Activated CD8-positive, alpha-beta memory T cell treated with anti-CD3 and anti-CD28 coated beads for 48 hours (primary cell): ENCODE data around the gene SPATA20.

ENCODE experiments used
- DNase-seq, 3 experiments: peaks; one replicate each; pipeline ENCODE4 v3.0.0-alpha.2; 2020; ENCODE audit warnings: low read depth in 2 of 3, low spot score in 2 of 3

The SPATA20 gene

DNA sequence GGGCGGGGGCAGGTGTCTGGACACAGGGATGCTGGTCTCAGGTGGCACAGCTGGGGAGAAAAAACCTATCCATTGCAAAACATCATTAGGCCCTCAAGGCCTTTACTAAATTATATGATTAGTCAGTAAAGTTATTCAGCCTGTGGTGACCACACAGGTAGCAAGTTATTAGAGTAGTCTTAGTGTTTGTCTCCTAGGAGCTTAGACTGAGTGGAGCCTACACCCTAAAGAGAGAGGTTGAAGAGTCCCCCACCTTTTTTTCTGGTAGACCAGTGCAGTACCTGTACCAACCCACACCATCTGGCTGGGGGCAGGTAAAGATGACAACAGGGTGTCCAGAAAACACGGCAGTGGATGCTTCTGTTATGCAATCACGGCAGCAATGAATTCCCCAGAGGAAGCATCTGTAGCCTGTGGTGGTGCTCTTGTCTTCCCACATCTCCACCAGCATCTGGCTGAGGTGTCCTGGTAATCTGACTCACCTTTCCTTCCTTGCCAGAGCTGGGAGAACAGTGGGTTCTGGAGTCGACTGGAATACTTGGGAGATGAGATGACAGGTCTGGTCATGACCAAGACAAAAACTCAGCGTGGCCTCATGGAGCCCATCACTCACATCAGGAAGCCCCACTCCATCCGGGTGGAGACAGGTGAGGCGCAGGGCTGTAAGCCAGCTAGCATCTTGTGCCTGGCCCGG is 27.7 kb upstream of the SPATA20 start:
- DNase-seq, result no peak

DNA sequence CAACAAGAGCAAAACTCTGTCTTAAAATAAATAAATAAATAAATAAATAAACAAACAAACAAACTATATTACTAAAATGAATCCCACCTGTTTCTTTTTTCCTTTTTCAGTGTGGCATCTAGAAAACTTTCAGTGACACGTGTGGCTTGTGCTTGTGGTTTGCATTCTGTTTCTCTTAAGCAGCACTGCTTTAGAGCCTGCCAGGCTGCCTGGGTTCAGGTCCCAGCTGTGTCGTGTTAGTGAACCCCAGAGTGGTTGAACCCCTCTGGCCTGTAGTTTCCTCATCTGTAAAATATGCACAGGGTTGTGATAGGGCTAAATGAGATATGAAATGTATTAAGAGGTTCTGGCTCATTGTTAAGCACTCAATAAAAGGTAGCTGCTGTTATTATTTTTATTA is 26.5 kb upstream of the SPATA20 start:
- DNase-seq, result no peak

DNA sequence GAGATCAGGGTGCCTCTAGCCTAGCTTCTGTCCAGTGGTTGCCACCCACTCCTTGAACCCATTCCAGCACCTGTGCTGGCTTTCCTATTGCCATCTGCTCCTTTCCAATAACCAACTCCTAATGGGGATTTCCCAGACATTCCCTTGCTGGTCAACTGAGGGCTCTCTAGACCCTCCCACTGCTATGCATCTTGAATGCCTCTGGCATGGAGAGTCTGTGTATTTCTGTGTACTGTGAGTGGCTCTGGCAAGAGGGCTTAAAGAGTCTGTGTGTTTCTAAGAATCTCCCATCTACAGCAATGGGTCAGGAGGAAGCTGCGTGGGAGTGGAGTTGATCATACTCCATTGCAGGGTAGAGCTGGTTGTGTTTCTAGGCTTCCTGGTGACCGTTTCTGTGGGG is 25.5 kb upstream of the SPATA20 start:
- DNase-seq, result no peak

DNA sequence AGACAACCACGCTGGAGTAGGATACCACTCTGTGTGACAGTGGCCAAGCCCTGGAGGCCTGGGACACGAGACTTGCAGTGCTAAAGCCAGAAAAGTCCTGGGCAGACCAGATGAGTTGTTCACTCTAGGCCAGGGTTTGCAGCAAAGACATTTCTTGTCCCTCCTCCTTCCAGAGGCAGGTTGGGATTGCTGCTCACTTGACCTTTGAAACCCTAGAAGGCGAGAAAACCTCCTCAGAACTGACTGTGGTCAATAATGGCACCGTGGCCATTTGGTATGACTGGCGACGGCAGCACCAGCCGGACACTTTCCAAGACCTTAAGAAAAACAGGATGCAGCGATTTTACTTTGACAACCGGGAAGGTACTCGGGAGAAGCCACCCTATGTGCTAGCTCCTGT is 24.2 kb upstream of the SPATA20 start:
- no peak for DNase-seq

DNA sequence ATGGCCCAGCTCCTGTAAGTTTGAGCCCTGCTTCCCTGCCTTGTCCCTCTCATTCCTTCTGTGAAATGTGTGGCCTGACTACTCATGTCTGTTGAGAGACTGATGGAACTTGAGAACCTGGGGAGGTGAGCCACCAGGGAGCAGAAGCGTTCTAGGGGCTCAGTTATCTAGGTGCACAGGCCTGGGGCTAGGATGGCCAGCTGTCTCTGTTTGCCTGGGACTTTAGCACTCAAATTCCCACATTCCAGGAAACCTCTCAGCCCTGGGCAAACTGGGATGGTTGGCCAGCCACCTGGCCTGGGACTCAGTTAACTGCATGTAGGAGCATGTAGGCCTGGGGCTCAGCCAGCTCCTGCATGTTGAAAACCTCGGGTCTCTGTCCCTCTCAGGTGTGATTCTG is 23.8 kb upstream of the SPATA20 start:
- DNase-seq, result no peak

DNA sequence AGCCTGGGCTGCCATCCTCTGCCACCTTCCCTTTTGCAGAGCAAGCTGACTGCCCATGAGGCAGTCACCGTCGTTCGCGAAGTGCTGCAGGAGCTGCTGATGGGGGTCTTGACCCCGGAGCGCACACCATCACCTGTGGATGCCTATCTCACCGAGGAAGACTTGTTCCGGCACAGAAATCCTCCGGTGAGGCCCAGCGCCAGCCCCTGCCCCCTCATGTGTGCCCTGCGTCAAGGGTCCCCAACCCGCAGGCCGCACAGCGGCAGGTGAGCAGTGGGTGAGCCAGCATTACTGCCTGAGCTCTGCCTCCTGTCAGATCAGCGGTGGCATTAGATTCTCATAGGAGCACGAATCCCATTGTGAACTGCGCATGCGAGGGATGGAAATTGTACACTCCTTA is 22.1 kb upstream of the SPATA20 start:
- DNase-seq, result no peak

DNA sequence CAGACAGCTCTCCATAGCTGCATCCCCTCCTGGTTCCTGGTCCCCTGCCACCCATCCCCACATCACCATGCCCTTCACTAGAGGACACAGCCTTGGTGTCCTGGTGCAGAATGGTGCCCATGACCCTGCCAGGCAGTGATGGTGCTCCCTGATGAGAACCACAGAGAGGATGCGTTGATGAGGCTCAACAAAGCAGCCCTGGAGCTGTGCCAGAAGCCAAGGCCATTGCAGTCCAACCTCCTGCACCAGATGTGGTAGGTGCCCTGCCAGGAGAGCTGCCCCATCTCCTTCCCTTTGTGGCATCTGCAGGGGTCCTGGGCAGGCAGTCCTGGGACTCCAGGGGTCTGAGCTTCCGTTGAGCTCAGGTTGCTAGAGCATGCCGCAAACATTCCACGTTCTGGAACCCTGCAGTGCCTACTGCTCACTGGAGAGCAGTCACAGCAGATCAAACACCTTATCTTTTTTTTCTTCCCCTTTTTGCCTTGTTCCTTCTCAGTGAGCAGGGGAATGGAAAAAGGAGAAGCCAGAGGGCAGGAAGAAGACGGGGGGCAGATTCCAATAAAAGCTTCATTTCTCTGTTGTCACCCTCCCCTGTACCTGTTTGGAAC is 19.7 kb upstream of the SPATA20 start:
- no peak for DNase-seq

DNA sequence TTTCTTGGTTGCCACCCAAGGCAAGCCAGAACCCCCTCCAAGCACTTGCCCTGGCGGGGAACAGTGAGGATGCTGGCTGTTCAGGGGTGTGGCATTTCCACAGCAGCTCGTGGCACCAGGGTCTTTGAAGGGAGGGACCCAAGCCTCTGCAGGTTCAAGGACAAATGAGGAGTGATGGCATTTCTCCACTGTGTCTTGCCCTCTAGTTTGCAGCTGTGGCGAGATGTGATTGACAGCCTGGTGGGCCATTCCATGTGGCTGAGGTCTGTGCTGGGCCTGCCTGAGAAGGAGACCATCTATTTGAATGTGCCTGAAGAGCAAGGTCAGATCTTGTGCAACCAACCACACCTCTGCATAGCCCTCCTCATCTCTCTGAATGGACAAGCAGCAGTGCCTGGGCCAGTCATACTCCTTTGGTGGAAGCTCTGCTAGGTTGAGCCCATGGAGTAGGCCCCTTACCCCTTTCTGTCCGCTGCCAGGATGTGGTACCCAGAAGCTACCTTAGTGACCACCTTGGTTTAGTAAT is 19.0 kb upstream of the SPATA20 start:
- no peak for DNase-seq

DNA sequence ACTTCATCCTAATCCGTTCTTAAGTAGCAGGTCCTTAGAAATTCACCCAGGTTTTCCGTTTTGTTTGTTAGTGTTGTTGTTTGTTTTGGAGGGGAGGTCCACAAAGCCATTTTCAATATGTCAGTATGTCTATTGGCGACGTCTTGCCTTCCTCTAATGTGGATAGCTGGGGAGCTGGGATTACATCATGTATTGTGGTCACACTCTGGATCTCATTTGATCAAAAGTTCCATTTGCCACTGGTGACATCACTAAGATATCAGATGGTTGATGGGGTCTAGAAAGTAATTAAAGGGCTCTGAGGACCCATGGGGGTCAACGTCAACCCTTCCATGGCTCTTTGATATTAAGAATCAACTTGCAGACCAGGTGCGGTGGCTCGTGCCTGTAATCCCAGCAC is 17.1 kb upstream of the SPATA20 start:
- no peak for DNase-seq

DNA sequence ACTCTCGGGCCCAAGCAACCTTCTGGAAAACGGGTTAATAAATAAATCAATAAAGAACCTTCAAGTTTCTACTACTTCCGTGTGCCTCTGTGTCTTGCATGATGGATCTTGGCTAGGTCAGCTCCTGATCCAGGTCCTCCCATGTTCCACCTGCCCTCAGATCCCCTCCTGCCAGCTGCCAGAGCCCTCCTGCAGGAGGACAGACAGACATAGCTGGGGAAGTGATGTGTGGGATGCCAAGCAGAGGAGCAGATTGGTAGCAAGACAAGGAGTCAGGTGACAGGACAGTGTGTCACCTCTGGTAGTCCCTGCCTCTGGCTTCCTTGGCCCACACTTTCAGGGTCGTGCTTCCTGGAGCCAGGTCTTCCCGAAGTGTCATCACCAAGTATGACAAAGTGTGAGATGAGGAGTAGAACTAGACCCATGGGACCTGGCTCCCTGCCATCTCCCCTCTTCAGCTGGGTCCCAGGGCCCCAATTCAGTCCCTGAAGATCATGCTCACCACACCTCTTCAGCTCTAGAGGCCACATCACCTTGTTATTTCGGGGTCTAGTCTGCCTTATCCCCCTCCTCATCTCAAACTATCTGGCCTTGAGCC is 15.4 kb upstream of the SPATA20 start:
- DNase-seq, result no peak

DNA sequence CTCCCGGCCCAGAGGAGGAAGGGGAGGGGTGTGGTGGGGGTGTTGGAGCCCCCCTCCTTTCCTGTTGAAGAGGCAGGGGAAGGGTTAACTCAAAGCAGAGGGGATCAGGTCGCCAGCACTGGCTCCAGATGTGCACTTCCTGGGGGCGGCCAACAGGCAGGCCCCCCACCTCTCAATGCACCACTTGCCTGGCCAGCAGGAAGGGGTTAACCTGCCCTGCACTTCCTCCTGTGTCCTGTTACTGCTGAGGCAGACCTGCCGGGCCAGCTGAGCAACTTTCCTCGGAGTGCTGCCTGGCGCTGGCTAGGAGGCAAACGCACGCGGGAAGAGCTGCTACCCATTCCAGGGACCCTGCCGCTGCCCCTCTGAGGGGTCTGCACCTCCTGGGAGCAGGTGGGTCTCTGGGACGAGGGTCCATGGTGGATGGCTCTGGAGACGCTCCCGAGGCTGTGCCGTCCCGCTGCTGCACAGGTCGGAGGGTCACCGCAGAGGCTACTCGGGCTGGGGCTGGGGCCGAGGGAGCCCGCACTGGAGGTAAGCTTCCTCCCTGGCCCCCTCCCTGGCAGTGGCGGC is 14.4 kb upstream of the SPATA20 start, which contains the start of gene EPN3:
Gene EPN3, plus strand, starts transcription at position 284 of the 573 bp plus-strand sequence. CDS start 3,822 bp downstream, outside the sequence.
- DNase-seq, result no peak

DNA sequence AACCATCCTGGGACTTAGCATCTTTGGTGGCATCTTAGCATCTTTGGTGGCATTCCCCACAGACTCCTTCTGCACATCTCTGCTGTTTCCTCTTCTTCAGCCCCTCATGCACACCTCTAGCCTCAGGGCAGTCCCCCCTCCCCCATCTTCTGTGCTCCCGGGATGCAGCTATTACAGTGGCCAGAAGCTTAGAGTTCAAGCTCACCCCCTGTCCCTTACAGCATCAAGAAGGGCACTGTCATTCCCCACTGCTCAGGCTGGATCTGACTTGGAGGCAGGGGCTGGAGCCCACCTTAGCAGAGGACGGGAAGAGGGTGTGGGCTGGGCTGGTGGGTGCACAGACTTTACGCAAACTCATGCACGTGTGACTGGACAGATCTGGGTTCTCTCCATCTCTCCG is 13.8 kb upstream of the SPATA20 start:
- no peak for DNase-seq

DNA sequence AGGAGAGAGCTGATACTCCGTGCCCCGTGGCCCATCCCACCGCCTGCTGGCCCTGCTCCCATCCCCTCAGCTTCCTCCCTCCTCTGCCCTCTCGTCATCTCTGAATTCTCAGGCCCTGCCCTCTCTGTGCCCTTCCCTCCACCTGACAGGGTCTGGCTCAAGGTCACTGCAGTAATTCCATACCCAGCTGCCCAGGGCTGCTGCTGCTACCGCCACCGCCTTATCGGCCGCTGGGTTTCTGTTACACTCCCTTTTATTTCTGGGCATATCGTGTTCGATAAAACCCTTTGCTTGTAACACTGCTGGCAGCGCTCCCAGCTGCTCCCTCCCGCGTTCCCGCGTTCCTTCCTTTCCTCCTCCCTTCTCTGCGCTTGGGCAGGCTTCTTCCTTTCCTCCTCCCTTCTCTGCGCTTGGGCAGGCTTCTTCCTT is 13.2 kb upstream of the SPATA20 start:
- DNase-seq, result no peak

DNA sequence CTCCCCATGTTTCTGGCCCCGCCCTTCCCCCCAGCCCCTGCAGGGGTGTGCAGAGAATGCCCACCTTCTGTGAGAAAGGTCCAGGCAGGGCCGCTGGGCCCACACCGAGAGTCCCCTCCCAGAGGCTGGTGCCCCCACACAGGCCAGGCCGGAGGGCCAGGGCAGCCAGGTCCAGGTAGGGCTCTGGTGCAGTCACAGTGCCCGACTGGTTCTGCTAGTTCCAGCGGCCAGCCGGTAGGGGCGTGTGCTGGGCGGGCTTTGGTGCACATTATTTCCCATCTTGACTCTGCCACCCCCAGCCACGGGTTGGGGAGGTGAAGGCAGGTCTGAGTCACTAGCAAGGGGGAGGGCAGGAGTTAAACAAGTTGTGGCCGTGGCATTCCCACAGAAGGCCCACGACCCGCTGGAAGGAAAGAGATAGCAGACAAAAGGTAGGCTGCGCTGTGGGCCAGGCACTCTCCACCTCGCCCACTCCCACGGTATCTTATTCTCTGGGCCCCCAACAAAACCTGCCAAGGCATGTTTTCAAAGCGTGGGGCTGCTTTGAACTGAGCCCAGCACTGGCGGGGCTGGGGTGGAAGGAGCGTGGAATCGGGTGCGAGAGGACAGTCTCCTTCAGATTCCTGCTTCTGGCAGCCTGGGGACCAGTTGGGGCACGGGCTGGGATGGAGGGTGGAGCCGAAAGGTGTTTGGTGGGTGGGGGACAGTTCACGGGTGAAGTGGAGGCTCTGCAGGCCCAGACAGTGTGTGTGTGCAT is 12.6 kb upstream of the SPATA20 start:
- DNase-seq, result no peak

DNA sequence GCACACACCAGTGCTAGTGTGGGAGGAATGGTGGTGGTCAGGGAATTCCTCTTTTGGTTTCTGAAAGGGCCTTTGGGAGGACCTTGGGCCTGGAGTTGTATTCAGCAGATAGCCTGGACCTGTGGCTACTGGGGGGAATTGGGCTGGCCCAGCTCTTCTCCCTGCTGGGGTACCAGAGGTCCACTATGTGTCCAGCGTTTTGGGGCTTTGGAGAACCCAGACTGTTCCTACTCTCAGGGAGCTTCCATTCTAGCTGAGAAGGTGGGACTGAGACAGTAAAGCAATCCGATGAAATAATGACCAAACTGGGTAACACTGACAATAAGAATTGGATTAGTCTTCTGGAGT is 12.0 kb upstream of the SPATA20 start:
- no peak for DNase-seq

DNA sequence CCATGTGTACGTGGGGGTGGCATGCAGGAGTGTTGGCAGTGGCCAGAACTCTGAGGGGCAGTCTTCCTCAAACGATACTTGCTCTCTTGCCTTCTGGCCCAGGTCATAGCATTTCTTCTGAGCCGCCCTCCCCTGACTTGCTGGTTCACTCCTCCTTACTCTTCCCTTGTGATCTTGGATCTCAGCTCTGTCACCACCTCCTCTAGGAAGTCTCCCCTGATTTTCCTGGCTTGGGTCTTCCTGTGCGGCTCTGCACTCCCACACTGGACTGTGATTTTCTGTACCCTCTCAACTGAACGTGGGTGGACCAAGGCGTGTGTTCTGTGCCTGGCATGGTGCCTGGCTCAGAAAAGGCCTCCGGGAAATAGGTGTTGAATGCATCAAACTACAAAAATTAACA is 11.6 kb upstream of the SPATA20 start:
- no peak for DNase-seq

DNA sequence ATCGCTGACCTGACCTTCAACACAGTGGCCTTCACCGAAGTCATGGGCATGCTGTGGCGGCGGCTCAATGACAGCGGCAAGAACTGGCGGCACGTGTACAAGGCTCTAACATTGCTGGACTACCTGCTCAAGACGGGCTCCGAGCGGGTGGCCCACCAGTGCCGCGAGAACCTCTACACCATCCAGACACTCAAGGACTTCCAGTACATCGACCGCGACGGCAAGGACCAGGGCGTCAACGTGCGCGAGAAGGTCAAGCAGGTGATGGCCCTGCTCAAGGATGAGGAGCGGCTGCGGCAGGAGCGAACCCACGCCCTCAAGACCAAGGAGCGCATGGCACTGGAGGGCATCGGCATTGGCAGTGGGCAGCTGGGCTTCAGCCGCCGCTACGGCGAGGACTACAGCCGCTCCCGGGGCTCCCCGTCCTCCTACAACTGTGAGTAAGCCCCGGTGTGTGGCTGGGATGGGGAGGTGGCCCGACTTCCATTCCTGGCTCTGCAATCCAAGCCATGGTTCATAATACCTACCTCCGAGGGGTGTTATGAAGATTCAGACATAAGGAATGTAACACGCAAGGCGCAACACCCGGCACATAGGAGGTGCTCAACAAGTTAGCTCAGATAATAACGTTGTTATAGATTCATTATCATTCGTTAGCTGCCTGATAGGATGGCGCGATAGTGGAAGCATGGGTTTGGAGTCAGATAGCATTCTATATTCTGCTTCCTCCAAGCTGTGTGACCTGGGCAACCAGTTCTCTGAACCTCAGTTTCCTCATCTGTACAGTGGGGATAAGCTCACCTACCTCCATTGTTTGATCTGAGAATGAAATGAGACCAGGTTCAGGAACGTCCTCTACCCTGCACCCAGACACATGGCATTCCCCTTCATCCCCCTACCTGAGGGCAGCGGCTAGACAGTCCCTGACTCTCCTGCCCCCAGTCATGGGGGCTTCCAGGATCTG is 10.0 kb upstream of the SPATA20 start:
- DNase-seq, result no peak

DNA sequence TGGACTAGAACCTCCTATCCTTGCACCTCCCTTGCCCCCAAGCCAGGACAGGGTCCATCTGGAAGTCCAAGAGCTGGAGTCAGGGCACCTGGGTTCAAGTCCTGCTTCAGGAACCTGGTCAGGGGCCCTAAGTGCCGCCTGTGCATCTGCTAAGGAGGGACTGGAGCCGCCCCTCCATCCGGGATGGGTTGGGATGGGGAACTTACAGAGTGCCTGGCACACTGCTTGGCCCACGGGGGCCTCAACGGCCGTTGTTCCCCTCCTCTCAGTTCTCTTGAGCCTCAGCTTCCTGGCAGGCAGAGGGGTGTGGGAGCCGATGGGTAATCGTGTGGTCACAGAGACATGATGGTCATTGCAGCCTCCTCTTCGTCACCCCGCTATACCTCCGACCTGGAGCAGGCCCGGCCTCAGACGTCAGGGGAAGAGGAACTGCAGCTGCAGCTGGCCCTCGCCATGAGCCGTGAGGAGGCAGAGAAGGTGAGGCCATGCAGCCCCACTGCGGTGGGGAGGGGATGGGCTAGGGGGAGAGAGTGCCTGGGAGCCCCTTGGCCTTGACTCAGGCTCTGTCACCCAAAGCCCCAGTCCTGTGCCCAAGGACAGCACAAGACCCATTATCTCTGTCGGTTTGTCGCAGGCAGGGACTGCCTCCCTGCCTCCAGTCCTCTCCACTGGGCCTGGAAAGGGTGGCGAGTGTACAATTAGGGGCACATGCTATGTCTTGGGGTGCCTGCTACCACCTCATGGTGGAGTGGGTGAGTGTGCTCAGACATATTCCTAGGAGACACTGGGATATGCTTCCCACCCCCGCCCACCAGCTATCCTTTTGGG is 9.0 kb upstream of the SPATA20 start:
- DNase-seq, result no peak
